Fibroblast of pulmonary artery (primary cell): ENCODE results near the gene WDR47.

Experiments
- DNase-seq: peaks from one replicate; pipeline ENCODE4 v3.0.0-alpha.2; 2010; ENCODE audit warnings: low read depth
- H3K4me3 ChIP-seq: replicated peaks from 2 replicates; pipeline ENCODE4 v1.5.1; 2011; ENCODE audit warnings: low read depth, mild to moderate bottlenecking, control low read depth, low read length, moderate library complexity
- TF ChIP-seq, protein P1 (sequence below): IDR thresholded peaks from 2 replicates; pipeline ENCODE4 v1.5.1; 2011; ENCODE audit warnings: mild to moderate bottlenecking, control low read depth, low read length, inconsistent platforms; ENCODE audit errors: missing control alignments

The WDR47 gene

DNA sequence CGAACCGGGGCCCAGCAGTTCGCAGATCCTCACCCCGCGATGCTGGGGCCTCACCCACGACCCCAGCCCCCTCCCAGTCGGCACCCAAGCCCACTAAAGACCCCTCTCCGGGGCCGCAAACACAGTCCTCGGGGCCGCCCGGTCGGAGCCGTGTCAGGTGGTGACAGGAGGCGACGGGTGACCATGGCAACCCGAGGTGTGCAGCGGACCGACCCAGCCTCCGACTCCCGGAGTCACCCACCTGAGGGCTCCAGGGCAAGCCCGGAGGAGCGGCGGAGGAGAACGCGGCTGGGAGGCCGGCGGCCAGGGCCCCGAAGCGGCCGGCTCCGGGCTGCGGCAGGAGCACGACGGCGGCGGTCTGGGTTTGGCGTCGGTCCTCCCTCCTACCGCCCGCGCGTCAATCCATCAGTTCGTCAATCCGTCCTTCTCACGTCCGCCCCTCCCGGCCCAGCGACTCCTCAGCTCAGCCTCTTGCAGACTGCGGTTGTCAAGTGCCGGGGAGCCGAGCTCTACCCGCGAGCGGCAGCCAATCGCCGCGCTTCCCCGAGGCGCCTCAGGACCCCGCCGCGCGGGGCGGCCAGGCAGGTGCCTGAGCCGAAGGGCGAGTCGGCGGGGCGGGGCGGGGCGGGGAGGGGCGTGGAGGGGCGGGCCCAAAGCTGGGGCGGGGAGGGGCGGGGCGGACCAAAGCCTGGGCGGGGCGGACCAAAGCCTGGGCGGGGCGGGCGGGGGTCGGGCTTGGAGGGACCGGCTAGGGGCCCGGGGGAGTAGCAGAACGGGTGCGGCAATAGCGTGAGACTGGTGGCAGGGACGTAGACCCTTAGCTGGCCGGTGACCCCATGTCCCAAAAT is at the start of gene WDR47:
Gene WDR47, minus strand, starts transcription at position 482 of the 848 bp plus-strand sequence. CDS start 18,590 bp downstream, outside the sequence.
- peak; percentile 96 for DNase-seq
- H3K4me3 ChIP-seq, result peak within 1 kb of the TSS; percentile 91
- TF ChIP-seq, protein P1, sequence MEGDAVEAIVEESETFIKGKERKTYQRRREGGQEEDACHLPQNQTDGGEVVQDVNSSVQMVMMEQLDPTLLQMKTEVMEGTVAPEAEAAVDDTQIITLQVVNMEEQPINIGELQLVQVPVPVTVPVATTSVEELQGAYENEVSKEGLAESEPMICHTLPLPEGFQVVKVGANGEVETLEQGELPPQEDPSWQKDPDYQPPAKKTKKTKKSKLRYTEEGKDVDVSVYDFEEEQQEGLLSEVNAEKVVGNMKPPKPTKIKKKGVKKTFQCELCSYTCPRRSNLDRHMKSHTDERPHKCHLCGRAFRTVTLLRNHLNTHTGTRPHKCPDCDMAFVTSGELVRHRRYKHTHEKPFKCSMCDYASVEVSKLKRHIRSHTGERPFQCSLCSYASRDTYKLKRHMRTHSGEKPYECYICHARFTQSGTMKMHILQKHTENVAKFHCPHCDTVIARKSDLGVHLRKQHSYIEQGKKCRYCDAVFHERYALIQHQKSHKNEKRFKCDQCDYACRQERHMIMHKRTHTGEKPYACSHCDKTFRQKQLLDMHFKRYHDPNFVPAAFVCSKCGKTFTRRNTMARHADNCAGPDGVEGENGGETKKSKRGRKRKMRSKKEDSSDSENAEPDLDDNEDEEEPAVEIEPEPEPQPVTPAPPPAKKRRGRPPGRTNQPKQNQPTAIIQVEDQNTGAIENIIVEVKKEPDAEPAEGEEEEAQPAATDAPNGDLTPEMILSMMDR, result no peak

DNA sequence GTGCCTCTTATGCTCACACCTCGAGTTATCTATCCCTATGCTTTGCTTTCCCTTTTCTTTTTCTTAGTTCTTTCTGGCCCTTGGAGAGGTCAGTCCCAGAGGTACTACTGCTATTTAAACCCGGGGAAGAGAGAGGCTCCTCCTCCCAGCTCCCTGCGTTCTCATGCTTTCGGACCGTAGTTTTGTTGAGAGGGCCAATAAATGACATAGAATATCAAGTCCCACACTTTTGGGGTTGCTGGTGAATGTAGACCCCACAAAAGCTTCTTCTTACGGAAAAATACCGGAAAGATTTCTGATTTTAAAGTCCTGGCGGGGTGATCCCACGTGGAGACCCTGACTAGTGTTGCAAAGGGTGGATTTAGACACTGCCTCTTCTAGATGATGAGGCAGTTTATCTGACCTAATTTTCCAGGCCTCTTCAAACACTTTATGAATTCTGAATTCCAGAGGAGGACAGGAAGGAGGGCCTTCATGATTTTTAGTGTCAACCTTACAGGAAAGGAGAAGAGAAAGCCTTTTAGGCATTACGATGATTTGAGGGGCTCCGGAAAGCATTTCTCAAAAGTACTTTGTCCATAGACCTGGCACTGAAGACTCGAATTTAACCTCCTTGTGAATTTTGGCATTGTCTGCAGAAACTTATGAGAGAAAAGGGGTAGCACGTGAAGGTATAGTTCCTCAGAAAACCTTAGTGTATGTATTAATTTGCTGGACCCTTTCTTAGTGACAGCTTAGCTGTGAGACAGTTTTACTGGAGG is 49.4 kb upstream of the WDR47 start:
- DNase-seq, result peak; percentile 60
- peak overlapping the region; percentile 92 for H3K4me3 ChIP-seq
- TF ChIP-seq, protein P1, result no peak

DNA sequence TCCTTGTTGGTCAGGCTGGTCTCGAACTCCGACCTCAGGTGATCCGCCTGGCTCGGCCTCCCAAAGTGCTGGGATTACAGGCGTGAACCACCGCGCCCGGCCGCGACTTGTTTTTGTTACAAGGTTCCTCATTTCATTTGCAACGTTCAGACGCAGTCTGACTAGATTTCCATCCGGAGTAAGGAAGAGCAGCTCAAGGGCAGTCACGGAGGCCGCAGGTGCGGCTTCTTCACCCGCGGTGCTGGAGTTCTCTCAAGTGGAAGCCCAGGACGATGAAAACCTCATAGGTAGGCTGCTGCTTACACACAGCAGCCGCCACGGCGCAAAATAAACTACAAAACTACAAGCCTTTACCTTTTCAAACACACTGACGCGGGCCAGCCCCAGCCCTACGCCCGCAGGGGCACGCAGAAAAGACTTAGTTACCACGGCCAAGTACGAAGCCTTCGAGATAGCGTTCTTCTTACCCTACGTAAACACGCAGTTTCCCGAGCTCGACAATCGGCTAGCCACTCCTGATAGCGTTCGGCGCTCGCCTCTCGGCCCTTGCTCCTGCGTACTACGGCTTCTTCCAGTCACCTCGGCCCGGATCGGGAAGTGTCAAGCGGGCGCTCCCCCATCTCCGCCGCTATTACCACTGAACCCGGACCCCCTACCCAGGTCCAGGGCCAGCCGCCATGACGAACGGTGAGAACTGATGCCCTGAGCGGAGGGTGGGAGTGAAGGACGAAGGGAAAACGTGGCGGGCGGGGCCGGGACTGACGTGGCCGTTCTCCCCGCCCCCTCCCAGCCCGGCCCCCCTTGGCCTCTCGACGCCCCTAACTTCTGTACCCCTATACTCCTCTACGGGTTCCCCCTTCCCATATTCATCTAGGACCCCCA is 48.5 kb upstream of the WDR47 start, which contains the start of gene TMEM167B:
Gene TMEM167B, plus strand, starts transcription at position 569 of the 882 bp plus-strand sequence. Its CDS starts 109 bp downstream, at position 678.
- peak within 1 kb of the TSS; percentile 92 for H3K4me3 ChIP-seq
- TF ChIP-seq, protein P1, result no peak
- peak; percentile 97 for DNase-seq

DNA sequence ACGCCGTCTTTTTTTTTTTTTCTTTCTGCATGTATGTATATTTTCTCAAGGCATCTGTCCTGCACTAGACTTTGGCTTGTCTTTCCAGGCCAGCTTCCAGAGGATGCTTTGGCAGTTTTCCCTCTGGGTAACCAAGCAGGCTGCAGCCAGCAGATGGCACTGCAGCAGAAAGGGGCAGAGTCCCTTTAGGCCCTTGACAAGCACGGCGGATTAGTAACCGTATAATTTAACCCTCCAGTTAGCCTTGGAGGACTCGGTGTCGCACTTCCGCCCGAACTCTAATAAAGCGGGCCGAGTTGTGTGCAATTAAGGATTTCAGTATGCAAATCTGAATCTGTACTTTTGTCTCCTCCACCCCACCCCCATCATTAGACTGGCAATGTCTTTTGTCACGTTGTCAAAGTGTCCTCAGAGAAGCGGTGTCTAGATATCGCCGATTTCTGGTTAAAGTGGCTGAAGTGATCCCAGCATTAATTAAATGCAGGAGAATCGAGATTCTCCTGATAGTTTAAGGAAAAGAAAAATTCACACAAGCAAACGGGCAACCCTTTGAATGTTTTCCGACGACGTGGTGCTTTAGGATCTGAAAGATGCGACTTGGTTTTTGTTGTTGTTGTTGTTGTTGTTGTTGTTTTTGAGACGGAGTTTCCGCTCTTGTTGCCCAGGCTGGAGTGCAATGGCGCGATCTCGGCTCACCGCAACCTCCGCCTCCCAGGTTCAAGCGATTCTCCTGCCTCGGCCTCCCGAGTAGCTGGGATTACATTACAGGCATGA is 47.5 kb upstream of the WDR47 start:
- peak; percentile 77 for DNase-seq
- peak overlapping the region; percentile 92 for H3K4me3 ChIP-seq
- TF ChIP-seq, protein P1, result peak; percentile 68

DNA sequence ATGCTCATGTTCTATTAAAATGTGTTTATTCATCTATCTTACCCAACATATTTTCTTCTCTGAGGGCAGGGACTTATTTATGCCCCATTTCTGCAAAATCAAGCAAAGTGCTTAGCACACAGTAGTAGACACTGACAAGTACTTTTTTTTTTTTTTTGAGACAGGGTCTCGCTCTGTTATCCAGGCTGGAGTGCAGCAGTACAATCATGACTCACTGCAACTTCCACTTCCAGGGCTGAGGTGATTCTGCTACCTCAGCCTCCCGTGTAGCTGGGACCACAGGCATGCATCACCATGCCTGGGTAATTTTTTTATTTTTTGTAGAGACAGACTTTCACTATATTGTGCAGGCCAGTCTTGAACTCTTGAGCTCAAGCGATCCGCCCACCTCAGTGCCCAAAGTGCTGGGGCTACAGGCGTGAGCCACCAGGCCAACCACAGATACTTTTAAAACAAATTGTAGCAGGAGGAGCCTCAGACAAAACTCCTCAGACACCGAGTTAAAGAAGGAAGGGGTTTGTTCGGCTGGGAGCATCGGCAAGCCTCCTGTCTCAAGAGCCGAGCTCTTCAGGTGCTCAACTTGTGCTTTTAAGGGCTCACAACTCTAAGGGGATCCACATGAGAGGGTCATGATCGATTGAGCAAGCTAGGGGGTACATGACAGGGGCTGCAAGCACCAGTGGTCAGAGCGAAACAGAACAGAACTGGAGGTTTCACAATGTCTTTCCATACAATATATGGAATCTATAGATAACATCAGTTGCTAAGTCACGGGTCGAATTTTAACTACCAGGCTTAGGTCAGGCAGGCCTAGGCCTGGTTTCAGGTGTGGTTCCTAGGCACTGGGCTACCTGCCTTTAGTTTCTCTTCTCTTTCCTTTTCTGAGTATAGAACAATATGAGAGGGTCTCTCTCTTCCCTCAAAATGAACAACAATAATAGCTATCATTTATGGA is 42.9 kb upstream of the WDR47 start:
- no peak for DNase-seq
- H3K4me3 ChIP-seq, result no peak overlapping the region
- TF ChIP-seq, protein P1, result no peak
